Tibial nerve (tissue), 4 donors: ENCODE results near the gene PDHX.

Experiments used
- EP300 ChIP-seq, 2 donors: sonication (generic); formaldehyde crosslinking; IDR thresholded peaks; one replicate each; pipeline ENCODE4 v1.6.1; 2017; ENCODE audit warnings: antibody characterized with exemption in 2 of 2, mild to moderate bottlenecking in 1 of 2
- TF ChIP-seq, protein P1 (sequence below), 5 experiments: fragments of 200-600 bp in 3 of 5; fragments of 450-650 bp in 2 of 5; sonication (generic) in 3 of 5; IDR thresholded peaks; one replicate each; pipeline ENCODE4 v1.5.1; 2016 to 2019; ENCODE audit warnings: antibody characterized with exemption in 5 of 5, mild to moderate bottlenecking in 3 of 5, moderate library complexity in 2 of 5

DNA sequence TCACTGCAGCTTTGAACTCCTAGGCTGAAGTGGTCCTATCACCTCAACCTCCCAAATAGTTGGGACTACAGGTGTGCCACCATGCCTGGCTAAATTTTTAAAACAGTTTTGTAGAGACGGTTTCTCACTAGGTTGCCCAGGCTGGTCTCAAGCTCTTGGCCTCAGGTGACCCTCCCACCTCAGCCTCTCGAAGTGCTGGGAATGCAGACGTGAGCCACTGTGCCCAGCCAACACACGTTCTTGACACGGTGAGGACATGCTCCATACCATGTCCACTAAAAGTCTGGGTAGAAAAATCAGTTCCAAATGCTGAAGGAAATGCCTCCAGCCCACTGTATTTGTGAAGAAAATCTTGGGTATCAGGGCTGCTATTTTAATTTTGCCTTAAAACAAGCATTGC, 46.9 kb downstream of the PDHX start:
- TF ChIP-seq EP300 (IDR thresholded peaks at IDR 0.05) = no peak
- TF ChIP-seq, protein P1, sequence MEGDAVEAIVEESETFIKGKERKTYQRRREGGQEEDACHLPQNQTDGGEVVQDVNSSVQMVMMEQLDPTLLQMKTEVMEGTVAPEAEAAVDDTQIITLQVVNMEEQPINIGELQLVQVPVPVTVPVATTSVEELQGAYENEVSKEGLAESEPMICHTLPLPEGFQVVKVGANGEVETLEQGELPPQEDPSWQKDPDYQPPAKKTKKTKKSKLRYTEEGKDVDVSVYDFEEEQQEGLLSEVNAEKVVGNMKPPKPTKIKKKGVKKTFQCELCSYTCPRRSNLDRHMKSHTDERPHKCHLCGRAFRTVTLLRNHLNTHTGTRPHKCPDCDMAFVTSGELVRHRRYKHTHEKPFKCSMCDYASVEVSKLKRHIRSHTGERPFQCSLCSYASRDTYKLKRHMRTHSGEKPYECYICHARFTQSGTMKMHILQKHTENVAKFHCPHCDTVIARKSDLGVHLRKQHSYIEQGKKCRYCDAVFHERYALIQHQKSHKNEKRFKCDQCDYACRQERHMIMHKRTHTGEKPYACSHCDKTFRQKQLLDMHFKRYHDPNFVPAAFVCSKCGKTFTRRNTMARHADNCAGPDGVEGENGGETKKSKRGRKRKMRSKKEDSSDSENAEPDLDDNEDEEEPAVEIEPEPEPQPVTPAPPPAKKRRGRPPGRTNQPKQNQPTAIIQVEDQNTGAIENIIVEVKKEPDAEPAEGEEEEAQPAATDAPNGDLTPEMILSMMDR (IDR thresholded peaks at IDR 0.05) = no peak
